Testis (tissue), 2 donors: ENCODE results near the gene OXER1.

Experiments used
- CTCF ChIP-seq, 3 experiments: fragments of 450-650 bp in 2 of 3; fragments of 200-600 bp in 1 of 3; sonication (generic) in 1 of 3; IDR thresholded peaks; one replicate each; pipeline ENCODE4 v1.5.1; 2016 to 2019; ENCODE audit warnings: antibody characterized with exemption in 3 of 3, mild to moderate bottlenecking in 2 of 3, moderate library complexity in 1 of 3
- POLR2A ChIP-seq: fragments of 450-650 bp; IDR thresholded peaks from one replicate; pipeline ENCODE4 v1.6.1; 2017; ENCODE audit warnings: antibody characterized with exemption, mild to moderate bottlenecking, moderate library complexity

- TF ChIP-seq CTCF (IDR thresholded peaks at IDR 0.05), result no peak
- no peak for TF ChIP-seq POLR2A
Observed at GRCh38 chr2:42713920-42714319, 50.0 kb downstream of the OXER1 start.
